ENCODE data around the gene RASGRP1.

DNA sequence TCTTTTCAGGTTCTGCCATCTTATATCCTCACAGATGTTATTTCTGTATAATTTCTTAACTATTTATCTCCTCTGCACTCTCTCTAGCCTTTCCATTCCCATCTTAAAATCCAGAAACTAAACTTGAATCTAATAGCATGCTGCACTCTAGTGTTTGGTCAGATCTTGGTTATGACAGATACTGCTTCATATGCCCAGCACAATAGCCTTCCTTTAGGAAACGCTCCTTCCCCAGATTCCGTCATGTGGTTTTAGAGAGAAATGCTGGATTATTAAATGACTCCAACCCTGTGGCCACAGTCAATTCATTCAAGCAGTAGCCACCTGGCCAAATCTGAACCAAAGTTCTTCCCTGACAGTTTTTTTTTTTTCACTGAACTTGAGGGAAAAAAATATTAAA is 19.4 kb downstream of the RASGRP1 start:
- TF ChIP-seq GATA2 (IDR thresholded peaks at IDR 0.05; ENCODE audit: low read depth, low read length) (no peak), GATA3 (IDR thresholded peaks at IDR 0.05; ENCODE audit: low read depth, low read length) (no peak)
